Umbilical cord (tissue), 2 donors: ENCODE results near the gene SLC6A9. TPM values are rescaled to one million over a fixed set of nuclear protein-coding genes. Genes with fewer than 3 reads are reported as not detected.

Experiments
- DNase-seq: peaks from one replicate; pipeline ENCODE4 v3.0.0-alpha.2; 2015; ENCODE audit warnings: low spot score
- total RNA-seq: library from RNA; depleted of rRNA; stranded (reverse); fragments of >200 nt; gene quantifications from one replicate; pipeline ENCODE4 v1.2.3, GENCODE V29; 2014; ENCODE audit warnings: low replicate concordance; ENCODE audit not compliant: insufficient read depth

SLC6A9 gene
- total RNA-seq, 1 donor from 2014 or later = 0.48 TPM

DNA sequence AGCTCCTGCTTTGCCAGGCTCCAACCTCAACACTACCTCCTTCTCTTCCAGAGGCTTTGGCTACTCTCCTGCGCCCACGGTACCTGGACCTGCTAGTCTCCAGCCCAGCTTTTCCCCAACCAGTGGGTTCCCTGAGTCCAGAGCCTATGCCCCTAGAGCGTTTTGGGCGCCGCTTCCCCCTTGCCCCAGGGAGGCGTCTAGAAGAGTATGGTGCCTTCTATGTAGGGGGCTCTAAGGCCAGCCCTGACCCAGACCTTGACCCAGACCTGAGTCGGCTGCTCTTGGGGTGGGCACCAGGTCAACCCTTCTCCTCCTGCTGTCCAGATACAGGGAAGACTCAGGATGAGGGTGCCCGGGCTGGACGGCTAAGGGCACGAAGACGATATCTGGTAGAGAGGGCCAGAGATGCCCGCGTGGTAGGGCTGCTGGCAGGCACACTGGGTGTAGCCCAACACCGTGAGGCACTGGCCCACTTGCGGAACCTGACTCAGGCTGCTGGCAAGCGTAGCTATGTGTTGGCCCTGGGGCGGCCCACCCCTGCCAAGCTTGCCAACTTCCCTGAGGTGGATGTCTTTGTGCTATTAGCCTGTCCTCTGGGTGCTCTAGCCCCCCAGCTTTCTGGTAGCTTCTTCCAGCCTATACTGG, 59.8 kb downstream of the SLC6A9 start:
- no peak for DNase-seq

GRCh38 chr1:43970911-43971310, 60.4 kb downstream of the SLC6A9 start:
- no peak for DNase-seq

DNA sequence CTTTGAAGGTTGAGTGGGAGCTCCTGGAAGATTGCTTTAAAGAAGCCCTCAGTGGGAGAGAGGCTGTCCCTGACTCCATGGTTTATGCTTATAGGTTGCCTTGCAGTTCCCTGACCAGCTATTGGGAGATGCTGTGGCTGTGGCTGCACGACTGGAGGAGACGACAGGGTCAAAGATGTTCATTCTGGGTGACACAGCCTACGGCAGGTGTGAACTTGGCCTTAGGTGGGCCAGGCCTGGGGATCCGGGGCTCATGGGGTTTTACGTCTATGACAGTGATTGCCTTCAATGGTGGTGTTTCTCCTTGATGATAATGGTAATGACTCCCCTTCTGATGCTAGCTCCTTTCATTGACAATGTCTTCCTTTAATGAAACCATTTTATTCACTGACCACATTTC, 60.8 kb downstream of the SLC6A9 start:
- no peak for DNase-seq

- peak; percentile 99 for DNase-seq
These were observed 61.4 kb downstream of the SLC6A9 start, which contains the start of gene DPH2 for GRCh38 chr1:43969746-43970466. TSS of gene DPH2 (plus strand) at chr1:43970010. CDS start at chr1:43970176, 166 bp downstream.

DNA sequence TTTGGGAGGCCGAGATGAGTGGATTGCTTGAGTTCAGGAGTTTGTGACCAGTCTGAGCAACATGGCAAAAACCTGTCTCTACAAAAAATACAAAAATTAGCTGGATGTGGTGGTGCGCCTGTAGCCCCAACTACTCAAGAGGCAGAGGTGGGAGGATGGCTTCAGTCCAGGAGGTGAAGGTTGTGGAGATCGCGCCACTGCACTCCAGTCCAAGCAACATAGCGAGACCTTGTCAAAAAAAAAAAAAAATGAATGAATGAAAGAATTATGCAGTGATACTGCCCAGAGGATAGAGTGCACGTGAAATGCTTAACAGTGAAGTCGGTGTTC, 61.9 kb downstream of the SLC6A9 start:
- DNase-seq = no peak

- peak; percentile 32 for DNase-seq
These were observed 62.8 kb downstream of the SLC6A9 start for GRCh38 chr1:43968348-43968948.

DNA sequence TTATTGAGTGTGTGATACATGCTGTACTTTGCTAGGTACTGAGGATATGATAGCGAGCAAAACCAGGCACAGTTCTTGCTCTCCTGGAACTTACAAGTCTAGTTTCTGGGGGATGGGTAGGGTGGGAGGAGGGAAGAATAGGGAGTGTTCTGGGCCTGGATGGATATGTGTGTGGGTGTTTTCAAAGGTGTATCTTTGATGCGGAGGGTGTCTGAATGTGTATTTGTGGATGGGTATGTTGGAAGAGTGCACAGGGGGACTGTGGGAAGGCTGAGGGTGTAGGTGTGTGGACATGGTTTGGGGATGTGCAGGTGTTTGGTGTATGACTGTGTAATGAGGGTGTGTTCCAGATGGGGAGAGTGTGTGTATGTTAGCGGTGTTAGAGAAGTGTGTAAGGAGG, 65.9 kb downstream of the SLC6A9 start:
- DNase-seq = no peak

DNA sequence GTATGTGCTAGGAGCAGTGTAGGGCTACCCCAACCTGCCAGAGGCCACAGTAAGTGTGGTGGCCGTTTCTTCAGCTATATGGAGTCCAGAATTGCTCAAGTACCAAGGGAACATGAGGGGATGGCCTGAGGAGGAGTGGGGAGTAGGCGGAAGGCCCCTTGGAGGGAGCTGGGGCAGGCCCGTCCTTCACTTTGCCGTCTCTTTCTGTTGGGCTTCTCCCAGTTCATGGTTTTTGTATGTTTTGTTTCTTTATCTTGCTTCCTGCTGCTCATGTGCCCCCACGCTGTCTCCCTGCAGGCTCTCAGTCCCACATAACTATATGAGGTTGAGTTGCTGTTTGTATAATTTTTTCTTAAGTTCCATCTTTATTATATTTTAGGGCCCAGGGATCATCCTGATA, 67.4 kb downstream of the SLC6A9 start:
- no peak for DNase-seq

DNA sequence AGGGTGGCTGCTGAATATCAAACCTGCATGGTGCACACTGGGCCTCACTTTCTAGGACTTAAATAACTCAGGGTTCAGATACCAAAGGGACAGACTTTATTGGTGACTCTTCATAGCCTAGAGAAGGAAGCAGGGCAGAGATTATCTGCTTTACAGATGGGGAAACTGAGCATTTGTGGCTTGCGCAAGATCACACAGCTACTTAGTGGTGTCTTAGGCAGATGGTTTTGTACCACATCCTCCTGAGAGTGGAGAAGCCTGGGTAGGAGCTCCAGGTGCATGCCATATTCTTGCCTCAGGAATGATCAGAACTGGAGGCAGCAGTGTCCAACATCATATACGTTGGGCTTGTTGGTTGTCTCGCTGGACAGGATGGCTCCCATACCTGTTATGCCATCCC, 68.3 kb downstream of the SLC6A9 start:
- no peak for DNase-seq

DNA sequence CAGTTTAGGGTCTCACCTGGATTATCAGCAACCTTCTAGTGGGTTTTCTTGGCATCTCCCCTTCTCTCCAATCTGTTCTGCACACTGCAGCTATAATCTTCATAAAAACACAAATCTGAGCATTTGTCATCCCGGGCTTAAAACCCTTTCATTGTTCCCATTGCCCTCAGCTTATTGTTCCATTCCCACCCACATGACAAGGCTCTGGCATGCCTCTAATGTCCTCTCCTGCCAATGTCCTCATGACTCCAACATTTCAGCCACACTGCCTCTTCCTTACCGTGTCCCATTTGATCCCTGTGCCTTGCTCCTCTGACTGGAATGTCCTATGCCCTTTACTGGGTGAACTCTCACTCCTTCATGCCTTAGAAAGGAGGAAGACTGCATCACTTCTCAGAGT, 68.9 kb downstream of the SLC6A9 start:
- DNase-seq = no peak

GRCh38 chr1:43961692-43962091, 69.6 kb downstream of the SLC6A9 start:
- DNase-seq = no peak

DNA sequence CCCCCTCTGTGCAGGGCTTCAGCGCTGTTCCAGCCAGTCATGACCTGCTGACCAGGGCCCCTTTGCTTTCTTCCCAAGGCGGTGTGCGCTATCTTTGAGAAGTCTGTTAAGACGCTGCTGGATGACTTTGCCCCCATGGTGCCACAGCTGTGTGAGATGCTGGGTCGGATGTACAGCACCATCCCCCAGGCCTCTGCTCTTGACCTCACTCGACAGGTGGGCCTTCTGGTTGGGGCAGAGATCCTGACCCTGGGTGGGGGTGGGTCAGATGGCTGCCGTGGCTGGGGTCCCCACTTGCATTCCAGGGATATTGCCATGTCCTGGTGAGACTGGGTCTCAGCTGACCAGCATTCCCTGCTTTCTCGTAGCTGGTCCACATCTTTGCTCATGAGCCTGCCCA, 70.5 kb downstream of the SLC6A9 start:
- DNase-seq = no peak

DNA sequence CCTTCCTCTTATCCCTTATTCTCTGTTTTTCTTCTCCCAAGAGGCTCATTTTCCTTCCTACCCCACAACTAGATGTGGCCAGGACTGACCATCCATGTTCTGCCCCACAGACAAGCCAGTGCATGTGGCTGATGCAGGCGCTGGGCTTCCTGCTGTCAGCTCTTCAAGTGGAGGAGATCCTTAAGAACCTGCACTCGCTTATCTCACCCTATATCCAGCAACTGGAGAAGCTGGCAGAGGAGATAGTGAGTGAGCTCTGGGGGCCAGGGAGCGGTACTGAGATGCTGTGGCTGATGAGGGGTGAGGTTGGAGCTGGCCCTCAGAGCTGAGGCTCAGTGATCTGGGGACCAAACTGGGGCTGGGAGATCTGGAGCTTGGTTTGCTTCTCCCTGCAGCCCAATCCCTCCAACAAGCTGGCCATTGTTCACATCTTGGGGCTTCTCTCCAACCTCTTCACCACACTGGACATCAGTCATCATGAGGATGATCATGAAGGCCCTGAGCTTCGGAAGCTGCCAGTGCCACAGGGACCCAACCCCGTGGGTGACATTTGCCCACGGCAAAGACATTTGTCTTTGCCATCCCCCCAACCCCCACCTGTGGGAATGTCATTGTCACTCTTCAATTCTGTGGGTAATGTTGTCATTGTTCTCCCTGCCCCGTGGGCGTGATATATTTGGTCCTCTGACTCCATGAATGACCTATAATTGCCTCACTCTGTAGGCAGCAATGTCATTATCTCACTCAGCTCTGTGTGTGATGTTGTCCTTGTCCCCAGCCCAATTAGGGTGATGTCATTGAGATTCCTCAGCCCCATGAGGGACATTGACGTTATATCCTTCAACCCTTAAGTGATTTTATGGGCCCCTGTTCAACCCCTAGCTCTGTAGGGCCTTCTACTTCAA, 72.7 kb downstream of the SLC6A9 start:
- DNase-seq = no peak

DNA sequence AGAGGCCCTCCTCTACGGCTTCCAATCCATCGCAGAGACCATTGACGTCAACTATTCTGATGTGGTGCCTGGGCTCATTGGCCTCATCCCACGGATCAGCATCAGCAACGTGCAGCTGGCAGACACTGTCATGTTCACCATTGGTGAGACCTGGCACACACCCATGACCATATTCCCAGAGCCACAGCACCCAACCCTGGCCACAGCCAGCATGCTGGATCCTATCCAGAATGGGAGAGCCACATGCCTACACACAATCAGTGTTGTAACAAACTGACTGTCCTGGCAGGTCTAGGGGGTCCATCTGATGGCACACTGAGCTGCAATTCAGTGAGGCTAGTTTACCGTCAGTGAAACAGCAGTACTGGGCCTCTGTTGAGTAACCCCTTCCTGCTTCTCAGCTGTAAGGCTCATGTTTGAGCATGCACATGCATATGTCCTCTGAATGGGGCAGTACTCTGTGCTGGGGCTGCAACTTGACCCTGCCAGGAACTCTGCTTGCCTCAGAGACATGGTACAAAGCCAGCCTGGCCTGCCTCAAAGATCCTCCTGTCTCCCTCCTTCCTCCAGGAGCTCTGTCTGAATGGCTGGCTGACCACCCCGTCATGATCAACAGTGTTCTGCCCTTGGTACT, 73.7 kb downstream of the SLC6A9 start:
- DNase-seq = no peak

DNA sequence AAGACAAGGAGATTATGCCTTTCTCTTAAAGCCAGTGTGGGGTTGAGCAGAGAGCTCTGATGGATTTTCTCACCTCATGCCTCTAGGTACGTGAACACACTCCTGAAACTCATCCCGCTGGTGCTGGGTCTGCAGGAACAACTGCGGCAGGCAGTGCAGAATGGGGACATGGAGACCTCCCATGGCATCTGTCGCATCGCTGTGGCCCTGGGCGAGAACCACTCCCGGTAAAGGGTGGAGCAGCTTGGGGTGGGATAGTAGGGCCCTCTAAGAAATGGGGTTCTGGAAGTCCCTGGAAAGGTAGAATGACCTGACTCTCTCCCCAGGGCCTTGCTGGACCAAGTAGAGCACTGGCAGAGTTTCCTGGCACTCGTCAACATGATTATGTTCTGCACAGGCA, 75.0 kb downstream of the SLC6A9 start:
- DNase-seq = no peak

- DNase-seq = no peak
These were observed 77.2 kb downstream of the SLC6A9 start for GRCh38 chr1:43954036-43954435.

- no peak for DNase-seq
These were observed 77.9 kb downstream of the SLC6A9 start for GRCh38 chr1:43953361-43953760.

- no peak for DNase-seq
These were observed 78.4 kb downstream of the SLC6A9 start for GRCh38 chr1:43952731-43953346.

GRCh38 chr1:43951021-43951985, 80.0 kb downstream of the SLC6A9 start:
- no peak for DNase-seq

- no peak for DNase-seq
These were observed 81.6 kb downstream of the SLC6A9 start for GRCh38 chr1:43949678-43950077.
